H9 (cell line): Measurements from ENCODE around the gene XK. TPM values are rescaled to one million over a fixed set of nuclear protein-coding genes. Genes with fewer than 3 reads are reported as not detected.

Experiments
- DNase-seq: peaks from one replicate; pipeline ENCODE4 v3.0.0-alpha.2; 2017
- H2AFZ ChIP-seq: one replicate; pipeline ENCODE4 v1.6.1; 2013; ENCODE audit warnings: mild to moderate bottlenecking, low read length, control low read depth, moderate library complexity
- H2AK5ac ChIP-seq: 2 replicates; pipeline ENCODE4 v1.6.1; 2013; ENCODE audit warnings: low read length, control low read depth, mixed read lengths; ENCODE audit not compliant: insufficient read length
- H2BK120ac ChIP-seq: one replicate; pipeline ENCODE4 v1.6.1; 2013; ENCODE audit warnings: low read depth, mild to moderate bottlenecking, low read length, control low read depth, inconsistent platforms; ENCODE audit not compliant: poor library complexity, severe bottlenecking
- H2BK12ac ChIP-seq: 2 replicates; pipeline ENCODE4 v1.6.1; 2013; ENCODE audit warnings: low read length, control low read depth, mixed read lengths, low read depth; ENCODE audit not compliant: insufficient read length
- H2BK15ac ChIP-seq: 2 replicates; pipeline ENCODE4 v1.6.1; 2013; ENCODE audit warnings: low read depth, low read length, control low read depth
- H2BK20ac ChIP-seq: one replicate; pipeline ENCODE4 v1.6.1; 2013; ENCODE audit warnings: low read depth, mild to moderate bottlenecking, low read length, control low read depth, inconsistent platforms; ENCODE audit not compliant: poor library complexity, severe bottlenecking
- H2BK5ac ChIP-seq: 2 replicates; pipeline ENCODE4 v1.6.1; 2013; ENCODE audit warnings: low read length, control low read depth, mixed read lengths; ENCODE audit not compliant: insufficient read length
- H3K14ac ChIP-seq: 2 replicates; pipeline ENCODE4 v1.6.1; 2013; ENCODE audit warnings: low read length, control low read depth; ENCODE audit not compliant: insufficient read depth
- H3K18ac ChIP-seq: 2 replicates; pipeline ENCODE4 v1.6.1; 2013; ENCODE audit warnings: low read depth, mild to moderate bottlenecking, mixed read lengths, low read length, control low read depth; ENCODE audit not compliant: insufficient read length
- H3K23ac ChIP-seq: 2 replicates; pipeline ENCODE4 v1.6.1; 2013; ENCODE audit warnings: low read length, control low read depth, mixed read lengths, low read depth; ENCODE audit not compliant: insufficient read length
- H3K23me2 ChIP-seq: 2 replicates; pipeline ENCODE4 v1.6.1; 2013; ENCODE audit warnings: low read depth, mild to moderate bottlenecking, mixed read lengths, low read length, control low read depth; ENCODE audit not compliant: insufficient read length, poor library complexity, severe bottlenecking
- H3K27ac ChIP-seq: 2 replicates; pipeline ENCODE4 v1.5.1; 2013; ENCODE audit warnings: low read length, control low read depth, mixed read lengths, low read depth; ENCODE audit not compliant: insufficient read length
- H3K27me3 ChIP-seq: 2 replicates; pipeline ENCODE4 v1.6.1; 2013; ENCODE audit warnings: low read length, control low read depth, inconsistent platforms; ENCODE audit not compliant: insufficient read depth
- H3K4ac ChIP-seq: 2 replicates; pipeline ENCODE4 v1.6.1; 2013; ENCODE audit warnings: low read depth, mild to moderate bottlenecking, control low read depth, inconsistent platforms, low read length, moderate library complexity
- H3K4me1 ChIP-seq: 2 replicates; pipeline ENCODE4 v1.6.1; 2013; ENCODE audit warnings: low read length, control low read depth, inconsistent platforms; ENCODE audit not compliant: insufficient read depth
- H3K4me2 ChIP-seq: 2 replicates; pipeline ENCODE4 v1.6.1; 2013; ENCODE audit warnings: low read length, control low read depth, mixed read lengths; ENCODE audit not compliant: insufficient read length, insufficient read depth
- H3K56ac ChIP-seq: 2 replicates; pipeline ENCODE4 v1.6.1; 2013; ENCODE audit warnings: low read depth, mild to moderate bottlenecking, mixed read lengths, low read length, control low read depth; ENCODE audit not compliant: insufficient read length
- H3K79me1 ChIP-seq: 2 replicates; pipeline ENCODE4 v1.6.1; 2013; ENCODE audit warnings: low read depth, mild to moderate bottlenecking, moderate library complexity, low read length, control low read depth, inconsistent platforms; ENCODE audit not compliant: insufficient read depth, poor library complexity, severe bottlenecking
- H3K79me2 ChIP-seq: 2 replicates; pipeline ENCODE4 v1.6.1; 2013; ENCODE audit warnings: low read length, control low read depth, inconsistent platforms; ENCODE audit not compliant: insufficient read depth
- H3K9ac ChIP-seq: 2 replicates; pipeline ENCODE4 v1.6.1; 2013; ENCODE audit warnings: low read length, control low read depth, mixed read lengths; ENCODE audit not compliant: insufficient read length; ENCODE audit errors: extremely low read depth
- H3K9me3 ChIP-seq: one replicate; pipeline ENCODE4 v1.6.1; 2013; ENCODE audit warnings: low read depth, low read length, inconsistent platforms; ENCODE audit not compliant: control insufficient read depth
- H3T11ph ChIP-seq: one replicate; pipeline ENCODE4 v1.6.1; 2013; ENCODE audit warnings: mild to moderate bottlenecking, low read length, control low read depth, inconsistent platforms
- H4K20me1 ChIP-seq: one replicate; pipeline ENCODE4 v1.6.1; 2013; ENCODE audit not compliant: control insufficient read depth, insufficient read length, insufficient read depth
- H4K5ac ChIP-seq: 2 replicates; pipeline ENCODE4 v1.6.1; 2013; ENCODE audit warnings: low read depth, mild to moderate bottlenecking, mixed read lengths, low read length, control low read depth; ENCODE audit not compliant: insufficient read length
- H4K8ac ChIP-seq: replicated peaks from 2 replicates; pipeline ENCODE4 v1.6.1; 2013; ENCODE audit warnings: low read length, control low read depth, mixed read lengths, low read depth; ENCODE audit not compliant: insufficient read length
- H4K91ac ChIP-seq: 2 replicates; pipeline ENCODE4 v1.6.1; 2013; ENCODE audit warnings: low read depth, mild to moderate bottlenecking, moderate library complexity, mixed read lengths, low read length, control low read depth; ENCODE audit not compliant: insufficient read length
- H3K27ac Mint-ChIP-seq, 3 experiments: 2 replicates in 2 of 3; 3 replicates in 1 of 3; pipeline ENCODE4 v1.8.0; 2020 to 2021; ENCODE audit warnings: mixed read lengths in 3 of 3, mild to moderate bottlenecking in 1 of 3, moderate library complexity in 1 of 3
- H3K27me3 Mint-ChIP-seq: 2 replicates; pipeline ENCODE4 v1.8.0; 2021; ENCODE audit warnings: low read depth, mild to moderate bottlenecking, moderate library complexity, mixed read lengths
- H3K36me3 Mint-ChIP-seq, 3 experiments: 2 replicates in 2 of 3; 3 replicates in 1 of 3; pipeline ENCODE4 v1.8.0; 2020 to 2021; ENCODE audit warnings: low read depth in 3 of 3, mixed read lengths in 3 of 3; ENCODE audit not compliant: insufficient read depth in 1 of 3
- H3K4me1 Mint-ChIP-seq, 2 experiments: 2 replicates each; pipeline ENCODE4 v1.8.0; 2020; ENCODE audit warnings: mixed read lengths in 2 of 2
- H3K4me3 Mint-ChIP-seq, 2 experiments: 2 replicates in 1 of 2; 3 replicates in 1 of 2; pipeline ENCODE4 v1.8.0; 2020 to 2021; ENCODE audit warnings: mild to moderate bottlenecking in 2 of 2, mixed read lengths in 2 of 2, moderate library complexity in 1 of 2
- H3K9me3 Mint-ChIP-seq, 2 experiments: 2 replicates in 1 of 2; 3 replicates in 1 of 2; pipeline ENCODE4 v1.8.0; 2020; ENCODE audit warnings: mild to moderate bottlenecking in 2 of 2, mixed read lengths in 2 of 2, moderate library complexity in 1 of 2
- total RNA-seq: library from RNA; stranded (reverse); gene quantifications from 2 replicates; pipeline ENCODE4 v1.2.1, GENCODE V29; 2021
- TF ChIP-seq, protein P1 (sequence below): fragments of 200-600 bp; sonication (generic); conservative IDR thresholded peaks from 3 replicates; pipeline ENCODE4 v1.8.0; 2021; ENCODE audit warnings: antibody characterized with exemption, mild to moderate bottlenecking

Gene XK
- total RNA-seq, 1 experiment from 2014 or later = 0.85 TPM

DNA sequence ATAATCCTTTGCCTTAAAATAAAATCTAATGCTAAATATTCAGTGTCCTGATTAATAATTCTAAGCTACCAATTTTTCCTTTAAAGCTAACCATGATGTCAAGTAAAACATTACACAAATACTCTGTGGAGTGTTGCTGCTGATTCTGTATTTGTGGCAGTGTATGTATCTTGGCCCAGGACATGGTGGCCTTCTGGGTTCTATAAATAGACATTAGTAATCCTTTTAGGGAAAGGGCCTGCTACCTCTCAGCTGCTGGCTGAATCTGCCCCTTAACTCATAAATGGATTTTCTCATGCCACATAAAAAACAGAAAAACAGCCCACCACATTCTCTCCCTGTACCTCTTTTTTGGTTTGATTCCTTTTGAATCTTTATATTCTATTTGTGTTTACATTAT, 1.2 kb upstream of the XK start:
- DNase-seq = no peak
- no peaks in the 10 kb centered on the region for H3K79me1 ChIP-seq
- H3K14ac ChIP-seq = no peak overlapping the region
- TF ChIP-seq, protein P1, sequence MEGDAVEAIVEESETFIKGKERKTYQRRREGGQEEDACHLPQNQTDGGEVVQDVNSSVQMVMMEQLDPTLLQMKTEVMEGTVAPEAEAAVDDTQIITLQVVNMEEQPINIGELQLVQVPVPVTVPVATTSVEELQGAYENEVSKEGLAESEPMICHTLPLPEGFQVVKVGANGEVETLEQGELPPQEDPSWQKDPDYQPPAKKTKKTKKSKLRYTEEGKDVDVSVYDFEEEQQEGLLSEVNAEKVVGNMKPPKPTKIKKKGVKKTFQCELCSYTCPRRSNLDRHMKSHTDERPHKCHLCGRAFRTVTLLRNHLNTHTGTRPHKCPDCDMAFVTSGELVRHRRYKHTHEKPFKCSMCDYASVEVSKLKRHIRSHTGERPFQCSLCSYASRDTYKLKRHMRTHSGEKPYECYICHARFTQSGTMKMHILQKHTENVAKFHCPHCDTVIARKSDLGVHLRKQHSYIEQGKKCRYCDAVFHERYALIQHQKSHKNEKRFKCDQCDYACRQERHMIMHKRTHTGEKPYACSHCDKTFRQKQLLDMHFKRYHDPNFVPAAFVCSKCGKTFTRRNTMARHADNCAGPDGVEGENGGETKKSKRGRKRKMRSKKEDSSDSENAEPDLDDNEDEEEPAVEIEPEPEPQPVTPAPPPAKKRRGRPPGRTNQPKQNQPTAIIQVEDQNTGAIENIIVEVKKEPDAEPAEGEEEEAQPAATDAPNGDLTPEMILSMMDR = no peak
- peaks cover 6% of the 10 kb centered on the region; the same call in 1 of the 2 replicates for H3K27me3 ChIP-seq
- no peak overlapping the region for H3K56ac ChIP-seq
- H2BK15ac ChIP-seq = no peak overlapping the region
- no peaks in the 10 kb centered on the region for H3K23me2 ChIP-seq
- H3K4me3 Mint-ChIP-seq = no peak overlapping the region
- peaks cover 47 to 51% of the 10 kb centered on the region in 2 experiments for H3K9me3 Mint-ChIP-seq
- H3K4ac ChIP-seq = no peak overlapping the region
- H4K5ac ChIP-seq = no peak overlapping the region
- H4K8ac ChIP-seq = no peak overlapping the region
- H3K27ac ChIP-seq = no peak overlapping the region
- no peak overlapping the region for H2BK20ac ChIP-seq
- no peaks in the 10 kb centered on the region; the same call in 1 of the 2 replicates for H3K4me1 ChIP-seq
- no peak overlapping the region for H2AFZ ChIP-seq
- H3K27ac Mint-ChIP-seq = no peak overlapping the region
- no peak overlapping the region for H2BK120ac ChIP-seq
- no peaks in the 10 kb centered on the region for H3K79me2 ChIP-seq
- H2BK5ac ChIP-seq = no peak overlapping the region
- no peak overlapping the region for H3T11ph ChIP-seq
- peaks cover 0 to 2% (median 0%) of the 10 kb centered on the region in 3 experiments; a peak in 1 of 7 replicates for H3K36me3 Mint-ChIP-seq
- H4K91ac ChIP-seq = no peak overlapping the region
- H3K9me3 ChIP-seq = no peaks in the 10 kb centered on the region
- H3K9ac ChIP-seq = no peak overlapping the region
- H2AK5ac ChIP-seq = no peak overlapping the region
- H3K27me3 Mint-ChIP-seq = peaks cover 16% of the 10 kb centered on the region
- peaks cover 9 to 13% of the 10 kb centered on the region in 2 experiments; a peak in 3 of 4 replicates for H3K4me1 Mint-ChIP-seq
- H3K18ac ChIP-seq = no peak overlapping the region
- H2BK12ac ChIP-seq = no peak overlapping the region
- H3K23ac ChIP-seq = no peak overlapping the region
- H4K20me1 ChIP-seq = no peaks in the 10 kb centered on the region
- no peak overlapping the region for H3K4me2 ChIP-seq
